ENCODE data around the gene FMN2. TPM values are rescaled to one million over a fixed set of nuclear protein-coding genes. Genes with fewer than 3 reads are reported as not detected.
A peak's percentile ranks its signal among the peaks of the same experiment; 100 is the strongest.

The FMN2 gene
- polyA plus RNA-seq, 6 donors from 2014 or later, result not detected

GRCh38 chr1:240343966-240344365 lies 252.3 kb downstream of the FMN2 start:
- H3K27ac Mint-ChIP-seq, result no peak overlapping the region
- DNase-seq (no peak), ATAC-seq (ENCODE audit: low read depth in 2 of 2) (no peak)
- H3K4me3 Mint-ChIP-seq, result no peak overlapping the region
- no peaks in the 10 kb centered on the region for H3K27me3 Mint-ChIP-seq
- H3K4me1 Mint-ChIP-seq, result no peaks in the 10 kb centered on the region
- H3K9me3 Mint-ChIP-seq, result peaks cover 0 to 9% (median 4%) of the 10 kb centered on the region in 7 donors
- H3K36me3 Mint-ChIP-seq, result no peaks in the 10 kb centered on the region

DNA sequence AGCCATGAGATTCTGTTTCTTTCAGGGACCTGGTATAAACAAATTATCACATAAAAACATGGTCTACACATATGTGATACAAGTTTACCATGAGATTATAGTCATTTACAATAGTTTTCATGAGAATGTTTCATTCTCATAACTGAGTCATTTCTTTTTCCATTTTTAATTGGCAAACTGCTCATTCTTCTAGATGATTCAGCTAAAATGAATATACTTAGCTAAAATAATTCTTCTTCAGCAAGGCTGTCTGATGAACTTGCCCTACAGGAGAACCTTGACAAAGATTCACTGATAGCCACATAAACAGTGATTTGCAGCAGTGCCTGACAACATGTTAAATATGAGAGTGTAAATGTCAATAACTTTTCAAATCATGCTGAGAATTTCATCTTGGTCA lies 253.2 kb downstream of the FMN2 start:
- no peak overlapping the region for H3K4me3 Mint-ChIP-seq
- no peak for ATAC-seq (ENCODE audit: low read depth in 2 of 2)
- no peaks in the 10 kb centered on the region for H3K27me3 Mint-ChIP-seq
- H3K9me3 Mint-ChIP-seq, result peaks cover 0 to 8% (median 4%) of the 10 kb centered on the region in 7 donors
- DNase-seq, result no peak
- H3K27ac Mint-ChIP-seq, result no peak overlapping the region
- H3K4me1 Mint-ChIP-seq, result no peaks in the 10 kb centered on the region
- H3K36me3 Mint-ChIP-seq, result no peaks in the 10 kb centered on the region

DNA sequence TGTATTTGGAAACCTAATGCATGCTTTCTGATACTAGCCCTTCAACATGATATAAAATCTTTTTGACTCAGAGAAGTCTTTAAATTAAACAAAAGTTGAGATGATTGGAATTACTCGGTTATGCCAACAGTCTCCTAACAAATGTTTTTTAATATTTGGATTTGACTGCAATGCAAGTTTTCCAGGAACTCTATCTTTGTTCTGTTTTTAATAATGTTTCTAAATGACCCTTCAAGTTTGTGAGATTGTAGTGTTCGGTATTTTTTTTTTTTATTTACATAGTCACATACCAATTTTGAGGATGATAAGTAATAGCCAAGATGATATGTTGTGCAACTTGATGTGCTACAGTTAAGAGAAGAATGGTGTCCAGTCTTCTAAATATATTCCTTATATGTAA lies 258.0 kb downstream of the FMN2 start:
- Mint-ChIP-seq H3K9me3 (peaks cover 2 to 18% (median 10%) of the 10 kb centered on the region in 7 donors), H3K4me1 (no peaks in the 10 kb centered on the region), H3K27ac (no peak overlapping the region), H3K36me3 (no peaks in the 10 kb centered on the region), H3K27me3 (no peaks in the 10 kb centered on the region), H3K4me3 (no peak overlapping the region)
- DNase-seq, result no peak
- ATAC-seq (ENCODE audit: low read depth in 2 of 2), result no peak

DNA sequence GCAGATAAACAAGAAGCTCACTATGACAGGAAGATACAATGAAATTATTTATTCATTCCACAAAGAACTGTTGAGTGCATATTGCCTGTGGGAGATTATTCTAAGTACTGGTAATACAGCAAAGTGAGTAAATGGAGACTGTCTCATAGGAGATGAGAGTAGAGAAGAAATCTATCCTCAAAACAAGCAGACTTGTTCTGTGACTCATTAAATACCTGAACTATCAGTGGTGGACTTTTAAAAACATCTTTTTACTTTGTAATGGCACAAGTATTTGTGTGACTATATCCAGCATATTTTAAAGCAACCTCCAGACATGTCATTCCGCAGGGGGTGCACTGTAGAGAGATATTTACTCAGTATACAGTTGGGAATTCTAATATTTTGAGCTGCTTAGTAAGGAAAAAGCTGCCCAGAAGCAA lies 259.2 kb downstream of the FMN2 start:
- no peak for ATAC-seq (ENCODE audit: low read depth in 2 of 2)
- DNase-seq, result no peak
- H3K36me3 Mint-ChIP-seq, result no peaks in the 10 kb centered on the region
- H3K4me1 Mint-ChIP-seq, result no peaks in the 10 kb centered on the region
- no peak overlapping the region for H3K27ac Mint-ChIP-seq
- H3K9me3 Mint-ChIP-seq, result peaks cover 0 to 18% (median 10%) of the 10 kb centered on the region in 7 donors
- H3K27me3 Mint-ChIP-seq, result no peaks in the 10 kb centered on the region
- H3K4me3 Mint-ChIP-seq, result no peak overlapping the region

GRCh38 chr1:240351690-240352089 lies 260.0 kb downstream of the FMN2 start:
- no peaks in the 10 kb centered on the region for H3K4me1 Mint-ChIP-seq

DNA sequence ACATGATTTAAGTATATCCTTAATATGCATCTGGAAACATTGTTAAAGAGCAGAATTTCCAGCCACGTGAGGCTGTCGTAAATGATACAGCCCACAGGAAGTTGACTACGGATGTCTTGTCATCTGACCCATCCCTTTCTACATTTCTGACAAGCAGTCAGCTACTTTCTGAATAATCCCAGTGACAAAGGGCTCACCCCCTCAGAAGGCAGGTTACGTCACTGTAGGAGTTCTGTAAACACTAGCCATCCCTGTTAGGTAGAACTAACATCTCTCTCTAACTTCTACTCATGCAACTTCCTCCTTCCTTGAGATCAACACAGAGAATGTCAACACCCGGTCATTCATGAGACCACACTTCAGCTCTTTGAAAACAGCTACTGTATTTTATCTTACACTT lies 261.1 kb downstream of the FMN2 start:
- no peaks in the 10 kb centered on the region for H3K4me1 Mint-ChIP-seq
- no peaks in the 10 kb centered on the region for H3K36me3 Mint-ChIP-seq
- H3K9me3 Mint-ChIP-seq, result peaks cover 0 to 13% (median 7%) of the 10 kb centered on the region in 7 donors
- ATAC-seq (ENCODE audit: low read depth in 2 of 2) (no peak), DNase-seq (no peak)
- H3K27me3 Mint-ChIP-seq, result no peaks in the 10 kb centered on the region
- no peak overlapping the region for H3K27ac Mint-ChIP-seq
- H3K4me3 Mint-ChIP-seq, result no peak overlapping the region

More at GRCh38 chr1:240351690-240352089, 260.0 kb downstream of the FMN2 start:
- DNase-seq (no peak), ATAC-seq (ENCODE audit: low read depth in 2 of 2) (no peak)
- Mint-ChIP-seq H3K27me3 (no peaks in the 10 kb centered on the region), H3K9me3 (peaks cover 0 to 18% (median 10%) of the 10 kb centered on the region in 7 donors), H3K4me3 (no peak overlapping the region), H3K27ac (no peak overlapping the region), H3K36me3 (no peaks in the 10 kb centered on the region)

GRCh38 chr1:240356568-240356967 lies 264.9 kb downstream of the FMN2 start:
- Mint-ChIP-seq H3K27ac (no peak overlapping the region), H3K4me3 (no peak overlapping the region), H3K9me3 (peaks cover 0 to 20% (median 8%) of the 10 kb centered on the region in 7 donors), H3K27me3 (no peaks in the 10 kb centered on the region), H3K36me3 (no peaks in the 10 kb centered on the region), H3K4me1 (no peaks in the 10 kb centered on the region)
- ATAC-seq (ENCODE audit: low read depth in 2 of 2), result no peak
- DNase-seq, result no peak

DNA sequence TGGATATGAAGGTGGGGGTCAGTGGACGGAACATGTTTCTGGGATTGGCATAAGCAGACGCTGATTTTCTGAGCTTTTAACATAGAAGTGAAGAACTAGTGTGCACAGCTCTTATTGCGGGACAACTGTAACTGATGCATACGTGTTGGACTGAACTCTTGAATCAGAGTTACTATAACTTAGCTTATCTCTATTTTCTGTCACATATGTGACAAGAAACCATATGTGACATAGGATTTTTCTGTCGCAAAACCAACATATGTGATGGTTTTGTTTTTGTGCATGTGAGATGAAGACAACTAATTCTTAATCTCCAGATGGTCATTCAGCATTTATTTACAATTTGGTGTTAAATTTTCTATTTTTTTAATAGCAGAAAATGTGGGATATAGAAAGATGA lies 270.4 kb downstream of the FMN2 start:
- Mint-ChIP-seq H3K27ac (no peak overlapping the region), H3K36me3 (no peaks in the 10 kb centered on the region), H3K4me3 (no peak overlapping the region), H3K9me3 (peaks cover 0 to 13% (median 5%) of the 10 kb centered on the region in 7 donors), H3K4me1 (no peaks in the 10 kb centered on the region), H3K27me3 (no peaks in the 10 kb centered on the region)
- ATAC-seq (ENCODE audit: low read depth in 2 of 2), result no peak
- no peak for DNase-seq

DNA sequence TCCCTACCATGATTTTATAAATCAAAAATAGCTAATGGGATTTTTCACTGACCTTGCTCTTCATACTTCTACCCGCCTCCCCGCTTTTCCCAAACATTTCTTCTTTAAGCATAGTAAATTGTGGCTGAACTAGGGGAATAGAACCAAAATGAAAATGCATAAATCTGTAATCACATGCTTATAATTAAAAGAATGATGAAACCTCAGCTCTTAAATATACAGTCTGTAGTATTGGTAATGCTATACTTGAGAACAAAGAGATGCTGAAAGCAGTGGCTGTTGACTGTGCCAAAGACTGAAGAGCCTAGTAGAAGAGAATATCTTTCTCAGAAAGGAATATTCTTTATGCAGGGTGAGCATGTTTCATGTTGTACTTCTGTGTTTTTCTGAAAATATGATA lies 271.1 kb downstream of the FMN2 start:
- ATAC-seq (ENCODE audit: low read depth in 2 of 2), result no peak
- Mint-ChIP-seq H3K9me3 (peaks cover 2 to 14% (median 5%) of the 10 kb centered on the region in 7 donors), H3K4me1 (no peaks in the 10 kb centered on the region), H3K36me3 (no peaks in the 10 kb centered on the region), H3K4me3 (no peak overlapping the region), H3K27me3 (no peaks in the 10 kb centered on the region), H3K27ac (no peak overlapping the region)
- DNase-seq, result no peak

GRCh38 chr1:240363315-240363714 lies 271.6 kb downstream of the FMN2 start:
- H3K4me1 Mint-ChIP-seq, result no peaks in the 10 kb centered on the region
- no peak overlapping the region for H3K27ac Mint-ChIP-seq
- H3K36me3 Mint-ChIP-seq, result no peaks in the 10 kb centered on the region
- no peak overlapping the region for H3K4me3 Mint-ChIP-seq
- peaks cover 2 to 13% (median 5%) of the 10 kb centered on the region in 7 donors for H3K9me3 Mint-ChIP-seq
- DNase-seq (no peak), ATAC-seq (ENCODE audit: low read depth in 2 of 2) (no peak)
- no peaks in the 10 kb centered on the region for H3K27me3 Mint-ChIP-seq

- no peak overlapping the region for H3K4me3 Mint-ChIP-seq
- H3K27me3 Mint-ChIP-seq, result no peaks in the 10 kb centered on the region
- no peaks in the 10 kb centered on the region for H3K4me1 Mint-ChIP-seq
- DNase-seq (no peak), ATAC-seq (ENCODE audit: low read depth in 2 of 2) (no peak)
- H3K9me3 Mint-ChIP-seq, result peaks cover 2 to 13% (median 3%) of the 10 kb centered on the region in 7 donors
- H3K36me3 Mint-ChIP-seq, result no peaks in the 10 kb centered on the region
- no peak overlapping the region for H3K27ac Mint-ChIP-seq
These were observed 272.2 kb downstream of the FMN2 start for GRCh38 chr1:240363914-240364313.

GRCh38 chr1:240366636-240367035 lies 275.0 kb downstream of the FMN2 start:
- DNase-seq (no peak), ATAC-seq (ENCODE audit: low read depth in 2 of 2) (no peak)
- no peak overlapping the region for H3K4me3 Mint-ChIP-seq
- H3K9me3 Mint-ChIP-seq, result peaks cover 1 to 5% (median 3%) of the 10 kb centered on the region in 7 donors
- H3K27me3 Mint-ChIP-seq, result no peaks in the 10 kb centered on the region
- H3K4me1 Mint-ChIP-seq, result no peaks in the 10 kb centered on the region
- no peaks in the 10 kb centered on the region for H3K36me3 Mint-ChIP-seq
- H3K27ac Mint-ChIP-seq, result peak overlapping the region in 1 of 6 donors; percentile 41

DNA sequence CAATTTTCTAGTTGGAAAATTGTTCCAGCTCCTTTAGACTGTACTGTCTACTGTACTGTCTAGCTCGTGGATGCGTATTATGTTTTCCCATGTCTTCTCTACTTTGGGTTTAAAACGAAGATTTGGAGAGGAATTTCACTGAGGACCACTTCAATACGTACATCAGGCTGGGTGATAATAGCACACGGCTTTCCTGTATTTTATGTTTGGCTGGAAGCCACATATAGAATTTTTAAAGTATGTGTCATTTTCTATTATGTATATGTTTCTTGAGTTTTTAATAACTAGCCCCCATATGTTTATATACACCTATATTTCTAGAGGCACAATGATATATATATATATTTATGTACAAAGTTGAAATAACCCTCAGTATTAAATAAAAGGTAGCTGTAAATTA lies 293.9 kb downstream of the FMN2 start:
- Mint-ChIP-seq H3K27me3 (no peaks in the 10 kb centered on the region), H3K4me3 (no peak overlapping the region), H3K36me3 (no peaks in the 10 kb centered on the region), H3K4me1 (no peaks in the 10 kb centered on the region), H3K9me3 (peaks cover 0 to 20% (median 8%) of the 10 kb centered on the region in 7 donors), H3K27ac (no peak overlapping the region)
- DNase-seq (no peak), ATAC-seq (ENCODE audit: low read depth in 2 of 2) (no peak)

DNA sequence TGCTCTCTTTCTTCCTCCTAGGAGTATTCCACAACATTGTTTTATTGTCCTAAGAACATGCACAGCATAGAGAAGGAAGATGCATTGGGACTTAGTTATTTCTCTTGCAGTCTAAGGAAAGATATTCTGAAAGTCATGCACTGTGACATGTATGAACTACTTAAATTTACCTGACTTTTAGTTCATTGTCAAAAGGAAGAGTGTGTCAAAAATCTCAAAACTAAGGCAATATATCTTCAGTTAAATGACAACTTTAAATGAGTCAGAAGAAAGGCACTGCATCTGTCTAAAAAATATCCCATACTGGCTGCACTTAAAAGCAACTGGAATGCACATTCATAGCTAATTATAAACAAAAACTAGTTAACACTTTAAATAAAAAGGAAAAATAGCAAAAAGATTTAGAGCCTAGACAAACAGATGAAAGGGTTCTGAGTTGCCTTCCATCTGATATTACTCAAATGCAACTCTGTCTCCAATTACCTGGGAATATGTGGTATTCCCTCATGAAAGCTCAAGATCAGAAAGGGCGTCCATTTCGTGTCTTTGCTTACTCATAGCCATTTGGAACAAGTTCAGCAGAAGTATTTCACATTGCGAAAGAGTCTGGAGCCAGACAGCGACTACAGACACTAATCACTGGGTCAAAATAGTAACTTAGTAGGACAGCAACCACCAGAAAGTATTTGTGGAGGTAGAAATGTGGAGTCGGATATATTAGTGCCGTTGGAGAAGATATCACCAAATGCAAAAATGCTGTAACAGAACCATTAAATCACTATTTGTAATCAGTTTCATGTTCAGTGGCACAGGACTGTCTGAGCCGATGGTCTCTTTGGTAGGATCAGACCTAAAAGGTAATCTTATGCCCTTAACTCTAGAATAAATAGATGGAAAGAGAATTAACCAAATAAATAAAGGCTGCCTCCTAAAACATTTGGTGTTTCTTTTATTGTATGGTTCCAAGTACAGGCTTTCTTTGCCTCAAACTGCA lies 294.6 kb downstream of the FMN2 start:
- ATAC-seq (ENCODE audit: low read depth in 2 of 2) (no peak), DNase-seq (no peak)
- Mint-ChIP-seq H3K27me3 (no peaks in the 10 kb centered on the region), H3K4me1 (no peaks in the 10 kb centered on the region), H3K4me3 (no peak overlapping the region), H3K27ac (no peak overlapping the region), H3K9me3 (peaks cover 0 to 14% (median 3%) of the 10 kb centered on the region in 7 donors), H3K36me3 (no peaks in the 10 kb centered on the region)

All from naive B cell (primary cell).